K562 (cell line): ENCODE data around the gene WNT2. TPM values are rescaled to one million over a fixed set of nuclear protein-coding genes. Genes with fewer than 3 reads are reported as not detected.
A peak's percentile ranks its signal among the peaks of the same experiment; 100 is the strongest.

Experiments used
- ATAC-seq: fragments of 200-7000 bp; cut with Tn5 transposase; 3 replicates; pipeline ENCODE4 v1.9.1; 2020; ENCODE audit warnings: moderate library complexity
- BruUV-seq: library from RNA; stranded (reverse); fragments of 400-500 nt; replicated peaks from 2 replicates; lab custom pipeline; 2021; lab: Mats Ljungman, UMichigan
- CTCF ChIA-PET: fragments of 300-600 bp; formaldehyde crosslinking; extraction: SDS; loops from one replicate; lab custom pipeline; 2021; ENCODE audit warnings: low intra/inter-chr PET ratio; lab: Yijun Ruan, JAX
- POLR2A ChIA-PET: fragments of 300-600, 350-650 bp; sonication (Branson Sonifier 250); formaldehyde crosslinking; extraction: SDS; loops from one replicate; lab custom pipeline; 2021; ENCODE audit warnings: antibody characterized with exemption, inconsistent platforms; lab: Yijun Ruan, JAX
- DNase-seq, 4 experiments: peaks; one replicate each; pipeline versions ENCODE4 v3.0.0 to v3.0.0-alpha.2; 2011 to 2018; ENCODE audit warnings: low spot score in 3 of 4, mixed read lengths in 3 of 4; ENCODE audit errors: extremely low read depth in 1 of 4
- FAIRE-seq: peaks from 2 replicates; lab custom pipeline; 2011; peaks lifted over from hg19 to GRCh38; lab: Jason Lieb, UNC
- H2AFZ ChIP-seq: 2 replicates; pipeline ENCODE4 v1.6.0; 2011; ENCODE audit warnings: low read depth, low read length, control low read depth, inconsistent platforms
- H3K27ac ChIP-seq: fragments of 200-600 bp; 3 replicates; pipeline ENCODE4 v1.8.0; 2011; ENCODE audit warnings: low read depth, mild to moderate bottlenecking, control low read depth, inconsistent platforms, low read length, moderate library complexity, mixed read lengths; ENCODE audit errors: extremely low read depth
- H3K27me3 ChIP-seq, 2 experiments: fragments of 300-600 bp in 1 of 2; 2 replicates in 1 of 2; 3 replicates in 1 of 2; pipeline versions ENCODE4 v1.6.0 to v1.8.0; 2011; ENCODE audit warnings: inconsistent platforms in 2 of 2, low read length in 2 of 2, mild to moderate bottlenecking in 1 of 2, mixed read lengths in 1 of 2, moderate library complexity in 1 of 2; ENCODE audit not compliant: control insufficient read depth in 2 of 2, insufficient read depth in 2 of 2
- H3K36me3 ChIP-seq: fragments of 300-600 bp; 3 replicates; pipeline ENCODE4 v1.8.0; 2011; ENCODE audit warnings: mild to moderate bottlenecking, low read length, inconsistent platforms; ENCODE audit not compliant: control insufficient read depth, insufficient read depth
- H3K4me1 ChIP-seq, 2 experiments: fragments of 200-600 bp in 1 of 2; replicated peaks in 1 of 2; 2 replicates in 1 of 2; 3 replicates in 1 of 2; pipeline versions ENCODE4 v1.5.1 to v1.8.0; 2011; ENCODE audit warnings: inconsistent platforms in 2 of 2, low read length in 2 of 2, mild to moderate bottlenecking in 1 of 2, mixed read lengths in 1 of 2, moderate library complexity in 1 of 2; ENCODE audit not compliant: control insufficient read depth in 2 of 2, insufficient read depth in 2 of 2
- H3K4me2 ChIP-seq: 2 replicates; pipeline ENCODE4 v1.6.1; 2011; ENCODE audit warnings: low read length, control low read depth, inconsistent platforms, mixed read lengths; ENCODE audit not compliant: insufficient read depth
- H3K4me3 ChIP-seq: fragments of 200-600 bp; sonication (generic), shearing (Covaris generic); 2 replicates; pipeline ENCODE4 v1.5.1; 2016; ENCODE audit warnings: control low read depth, inconsistent platforms
- H3K79me2 ChIP-seq: fragments of 200-600 bp; 3 replicates; pipeline ENCODE4 v1.8.0; 2011; ENCODE audit warnings: low read length, inconsistent platforms; ENCODE audit not compliant: control insufficient read depth, insufficient read depth
- H3K9ac ChIP-seq, 2 experiments: 2 replicates each; pipeline versions ENCODE4 v1.6.0 to v1.6.1; 2011; ENCODE audit warnings: low read depth in 2 of 2, low read length in 2 of 2, control low read depth in 1 of 2, inconsistent platforms in 1 of 2, mild to moderate bottlenecking in 1 of 2, mixed read lengths in 1 of 2; ENCODE audit not compliant: insufficient read depth in 1 of 2
- H3K9me1 ChIP-seq: one replicate; pipeline ENCODE4 v1.6.0; 2011; ENCODE audit warnings: inconsistent platforms, mild to moderate bottlenecking, low read length, moderate library complexity; ENCODE audit not compliant: control insufficient read depth, insufficient read depth
- H3K9me3 ChIP-seq: replicated peaks from 2 replicates; pipeline ENCODE4 v1.5.1; 2011; ENCODE audit warnings: low read depth, low read length, inconsistent platforms; ENCODE audit not compliant: control insufficient read depth, insufficient read depth
- H4K20me1 ChIP-seq: replicated peaks from 2 replicates; pipeline ENCODE4 v1.6.1; 2011; ENCODE audit warnings: low read length, inconsistent platforms, mixed read lengths; ENCODE audit not compliant: control insufficient read depth, insufficient read depth
- IRF1 ChIP-seq: sonication (generic); formaldehyde crosslinking; IDR thresholded peaks from 2 replicates; pipeline ENCODE4 v1.8.0; 2022; ENCODE audit warnings: missing genetic modification reagents, mild to moderate bottlenecking, borderline replicate concordance
- IRF9 ChIP-seq: fragments of 450-650 bp; IDR thresholded peaks from 2 replicates; pipeline ENCODE4 v1.6.1; 2016; ENCODE audit warnings: missing biosample characterization, missing genetic modification characterization
- YY1 ChIP-seq, 3 experiments: IDR thresholded peaks; 2 replicates each; pipeline ENCODE4 v1.6.1; 2011; ENCODE audit warnings: low read length in 2 of 3, mild to moderate bottlenecking in 2 of 3, moderate library complexity in 2 of 3, borderline replicate concordance in 1 of 3, control low read depth in 1 of 3, low read depth in 1 of 3; ENCODE audit not compliant: insufficient read depth in 3 of 3, insufficient replicate concordance in 2 of 3, control insufficient read depth in 1 of 3, insufficient read length in 1 of 3; ENCODE audit errors: extremely low read depth in 1 of 3
- ZNF280B ChIP-seq: fragments of 250-450 bp; sonication (Bioruptor Pico); IDR thresholded peaks from 2 replicates; pipeline ENCODE4 v1.5.1; 2021; ENCODE audit warnings: mild to moderate bottlenecking
- ZNF316 ChIP-seq: fragments of 450-650 bp; IDR thresholded peaks from 2 replicates; pipeline ENCODE4 v1.6.1; 2016
- WGBS: fragments of 100-300 bp; shearing (Covaris generic); methylation state at CpG from one replicate; pipeline ENCODE4 v1.1.6; 2016; ENCODE audit warnings: low coverage, mixed read lengths; ENCODE audit not compliant: insufficient coverage; ENCODE audit errors: missing lambda C conversion rate; 5-methylcytosine and 5-hydroxymethylcytosine counted together
- in situ Hi-C: fragments of 300-500 bp; cut with MboI; formaldehyde crosslinking; loops from 4 replicates; pipeline ENCODE4 v1.15.0; 2018; ENCODE audit warnings: inconsistent platforms, mixed read lengths
- intact Hi-C: fragments of 100-400 bp; cut with micrococcal nuclease; formaldehyde crosslinking; loops from 2 replicates; pipeline ENCODE4 v1.14.2; 2022
- polyA plus RNA-seq, 8 experiments: library from polyadenylated mRNA; depleted of rRNA in 4 of 8; stranded (reverse) in 5 of 8; unstranded in 3 of 8; fragments of >200 nt; fragmentation: Nextera tagmentation in 2 of 8; fragmentation: Illumina TruSeq in 1 of 8; extraction: Ambion mirVana in 2 of 8; extraction: Trizol in 1 of 8; gene quantifications; 2 replicates each; pipeline versions ENCODE4 v1.2.1 to v1.2.3, GENCODE V29; 2011 to 2014; ENCODE audit warnings: inconsistent platforms in 1 of 8, missing spikeins in 1 of 8
- total RNA-seq, 7 experiments: library from RNA; depleted of rRNA in 6 of 7; stranded (reverse); fragments of >200 nt in 6 of 7; fragmentation: Illumina TruSeq in 2 of 7; extraction: Trizol in 2 of 7; gene quantifications; 2 replicates each; pipeline versions ENCODE4 v1.2.1 to v1.2.3, GENCODE V29; 2011 to 2021; ENCODE audit warnings: low replicate concordance in 1 of 7

Gene WNT2
- total and polyA plus RNA-seq, 9 of the 15 experiments (the other 6 are each of a cell fraction or from before 2014, with no cell fraction given): 0.04 TPM; not detected in 8

GRCh38 chr7:117279203-117279602, 43.7 kb downstream of the WNT2 start:
- no peaks in the 10 kb centered on the region for H3K9me3 ChIP-seq
- ChIA-PET CTCF (no interaction called here), POLR2A (interaction anchor here (0.7 to 1.1 kb wide), 2 partner anchors 13 to 165 kb away, joined by 3 to 4 read pairs; no protein-coding TSS in a partner anchor)
- H3K9ac ChIP-seq: no peak overlapping the region
- DNase-seq: peak in 3 of 4 experiments; percentile 48 to 53 (median 53)
- no peak overlapping the region for H3K4me2 ChIP-seq
- WGBS: 10% methylated on average over 2 of the region's 2 CpGs
- no peak for FAIRE-seq
- no peak overlapping the region for H3K27ac ChIP-seq
- H4K20me1 ChIP-seq: no peaks in the 10 kb centered on the region
- TF ChIP-seq ZNF316 (no peak), IRF9 (tag) (peak; percentile 51; the same call in 1 of the 2 replicates), YY1 (IDR thresholded peaks at IDR 0.05; ENCODE audit: borderline replicate concordance in 1 of 3, control insufficient read depth in 1 of 3, extremely low read depth in 1 of 3, insufficient read depth in 3 of 3, insufficient read length in 1 of 3, insufficient replicate concordance in 2 of 3, low read depth in 1 of 3, low read length in 2 of 3) (peak in 1 of 3 experiments; percentile 64), ZNF280B (CRISPR knock-in tag) (no peak), IRF1 (CRISPR knock-in tag) (no peak)
- TF ChIP-seq, all 486 proteins: peak for 2
- H3K27me3 ChIP-seq: peaks cover 13 to 31% of the 10 kb centered on the region in 2 experiments; a peak in 4 of 5 replicates
- no peaks in the 10 kb centered on the region for H3K9me1 ChIP-seq
- H3K4me1 ChIP-seq: peaks cover 3% of the 10 kb centered on the region in 2 experiments; a peak in 2 of 5 replicates
- H3K36me3 ChIP-seq: no peaks in the 10 kb centered on the region
- H3K79me2 ChIP-seq: no peaks in the 10 kb centered on the region
- H3K4me3 ChIP-seq: no peak overlapping the region
- BruUV-seq: no TSS peak
- intact Hi-C loops (no loop called here), in situ Hi-C loops (no loop called here)
- peak; percentile 61 for ATAC-seq
- H2AFZ ChIP-seq: peak overlapping the region; percentile 46
